Natural killer cell (primary cell): ENCODE measurements around the gene PROK1. TPM values are rescaled to one million over a fixed set of nuclear protein-coding genes. Genes with fewer than 3 reads are reported as not detected.

Experiments used
- ATAC-seq, 3 donors: fragments of 150-1000 bp in 2 of 3; fragments of 200-7000 bp in 1 of 3; cut with Tn5 transposase; 1 replicate in 1 of 3; 2 replicates in 2 of 3; pipeline ENCODE4 v1.10.0; 2021; ENCODE audit warnings: mild to moderate bottlenecking in 2 of 3, moderate library complexity in 2 of 3
- DNase-seq, 2 donors: peaks; one replicate each; pipeline versions ENCODE4 v3.0.0 to v3.0.0-alpha.2; 2013 to 2021; ENCODE audit warnings: mixed read lengths in 1 of 2
- H3K27ac ChIP-seq: one replicate; pipeline ENCODE4 v1.5.1; 2013; ENCODE audit warnings: mild to moderate bottlenecking, low read length
- H3K27me3 ChIP-seq: one replicate; pipeline ENCODE4 v1.6.1; 2013; ENCODE audit warnings: low read length; ENCODE audit not compliant: control insufficient read depth, insufficient read depth
- H3K36me3 ChIP-seq: one replicate; pipeline ENCODE4 v1.6.1; 2013; ENCODE audit warnings: low read length; ENCODE audit not compliant: control insufficient read depth, insufficient read depth
- H3K4me1 ChIP-seq: one replicate; pipeline ENCODE4 v1.6.1; 2013; ENCODE audit warnings: low read length; ENCODE audit not compliant: control insufficient read depth, insufficient read depth
- H3K4me3 ChIP-seq: one replicate; pipeline ENCODE4 v1.5.1; 2013; ENCODE audit warnings: low read length
- H3K9me3 ChIP-seq: one replicate; pipeline ENCODE4 v1.6.1; 2013; ENCODE audit warnings: low read length; ENCODE audit not compliant: control insufficient read depth, insufficient read depth
- H3K27ac Mint-ChIP-seq, 2 donors: one replicate each; pipeline ENCODE4 v1.8.0; 2022; ENCODE audit warnings: mild to moderate bottlenecking in 2 of 2, mixed read lengths in 2 of 2, moderate library complexity in 1 of 2
- H3K27me3 Mint-ChIP-seq, 2 donors: one replicate each; pipeline ENCODE4 v1.8.0; 2022; ENCODE audit warnings: low read depth in 2 of 2, mixed read lengths in 2 of 2
- H3K36me3 Mint-ChIP-seq: one replicate; pipeline ENCODE4 v1.8.0; 2022; ENCODE audit warnings: mixed read lengths
- H3K4me1 Mint-ChIP-seq, 2 donors: one replicate each; pipeline ENCODE4 v1.8.0; 2022; ENCODE audit warnings: mixed read lengths in 2 of 2
- H3K4me3 Mint-ChIP-seq: one replicate; pipeline ENCODE4 v1.8.0; 2022; ENCODE audit warnings: mild to moderate bottlenecking, moderate library complexity, mixed read lengths
- H3K9me3 Mint-ChIP-seq, 2 donors: one replicate each; pipeline ENCODE4 v1.8.0; 2022; ENCODE audit warnings: mixed read lengths in 2 of 2
- WGBS: methylation state at CpG from one replicate; pipeline ENCODE4 v1.1.7; 2013; ENCODE audit warnings: missing lambda C conversion rate; ENCODE audit not compliant: insufficient coverage; 5-methylcytosine and 5-hydroxymethylcytosine counted together
- intact Hi-C: fragments of 100-400 bp; cut with micrococcal nuclease; formaldehyde crosslinking; loops from one replicate; pipeline ENCODE4 v1.14.2; 2022
- total RNA-seq, 4 donors: library from RNA; stranded (reverse); fragments of 120-200 nt in 1 of 4; gene quantifications; one replicate each; pipeline versions ENCODE4 v1.2.3 to v1.2.4, GENCODE V29; 2013 to 2022
- TF ChIP-seq, protein P1 (sequence below): fragments of 200-600 bp; IDR thresholded peaks from one replicate; pipeline ENCODE4 v1.8.0; 2022; ENCODE audit warnings: antibody characterized with exemption

PROK1 gene
- total RNA-seq, 3 donors from 2014 or later (not counting 1 experiment from before 2014, with no cell fraction given), result not detected

- no peak overlapping the region for H3K27ac Mint-ChIP-seq
- no peaks in the 10 kb centered on the region for H3K4me1 Mint-ChIP-seq
- H3K4me3 Mint-ChIP-seq, result no peak overlapping the region
- H3K27ac ChIP-seq, result no peak overlapping the region
- H3K27me3 ChIP-seq, result no peaks in the 10 kb centered on the region
- ATAC-seq (no peak), DNase-seq (no peak)
- no peaks in the 10 kb centered on the region for H3K9me3 ChIP-seq
- intact Hi-C loops, result no loop called here
- H3K4me1 ChIP-seq, result no peaks in the 10 kb centered on the region
- 80% methylated on average over 6 of the region's 6 CpGs for WGBS
- no peaks in the 10 kb centered on the region for H3K36me3 Mint-ChIP-seq
- H3K36me3 ChIP-seq, result no peaks in the 10 kb centered on the region
- H3K27me3 Mint-ChIP-seq, result peaks cover 9 to 11% of the 10 kb centered on the region in 2 donors
- TF ChIP-seq, protein P1, sequence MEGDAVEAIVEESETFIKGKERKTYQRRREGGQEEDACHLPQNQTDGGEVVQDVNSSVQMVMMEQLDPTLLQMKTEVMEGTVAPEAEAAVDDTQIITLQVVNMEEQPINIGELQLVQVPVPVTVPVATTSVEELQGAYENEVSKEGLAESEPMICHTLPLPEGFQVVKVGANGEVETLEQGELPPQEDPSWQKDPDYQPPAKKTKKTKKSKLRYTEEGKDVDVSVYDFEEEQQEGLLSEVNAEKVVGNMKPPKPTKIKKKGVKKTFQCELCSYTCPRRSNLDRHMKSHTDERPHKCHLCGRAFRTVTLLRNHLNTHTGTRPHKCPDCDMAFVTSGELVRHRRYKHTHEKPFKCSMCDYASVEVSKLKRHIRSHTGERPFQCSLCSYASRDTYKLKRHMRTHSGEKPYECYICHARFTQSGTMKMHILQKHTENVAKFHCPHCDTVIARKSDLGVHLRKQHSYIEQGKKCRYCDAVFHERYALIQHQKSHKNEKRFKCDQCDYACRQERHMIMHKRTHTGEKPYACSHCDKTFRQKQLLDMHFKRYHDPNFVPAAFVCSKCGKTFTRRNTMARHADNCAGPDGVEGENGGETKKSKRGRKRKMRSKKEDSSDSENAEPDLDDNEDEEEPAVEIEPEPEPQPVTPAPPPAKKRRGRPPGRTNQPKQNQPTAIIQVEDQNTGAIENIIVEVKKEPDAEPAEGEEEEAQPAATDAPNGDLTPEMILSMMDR, result no peak
- no peaks in the 10 kb centered on the region for H3K9me3 Mint-ChIP-seq
- no peak overlapping the region for H3K4me3 ChIP-seq
These were observed 47.3 kb downstream of the PROK1 start for GRCh38 chr1:110498270-110498669.

DNA sequence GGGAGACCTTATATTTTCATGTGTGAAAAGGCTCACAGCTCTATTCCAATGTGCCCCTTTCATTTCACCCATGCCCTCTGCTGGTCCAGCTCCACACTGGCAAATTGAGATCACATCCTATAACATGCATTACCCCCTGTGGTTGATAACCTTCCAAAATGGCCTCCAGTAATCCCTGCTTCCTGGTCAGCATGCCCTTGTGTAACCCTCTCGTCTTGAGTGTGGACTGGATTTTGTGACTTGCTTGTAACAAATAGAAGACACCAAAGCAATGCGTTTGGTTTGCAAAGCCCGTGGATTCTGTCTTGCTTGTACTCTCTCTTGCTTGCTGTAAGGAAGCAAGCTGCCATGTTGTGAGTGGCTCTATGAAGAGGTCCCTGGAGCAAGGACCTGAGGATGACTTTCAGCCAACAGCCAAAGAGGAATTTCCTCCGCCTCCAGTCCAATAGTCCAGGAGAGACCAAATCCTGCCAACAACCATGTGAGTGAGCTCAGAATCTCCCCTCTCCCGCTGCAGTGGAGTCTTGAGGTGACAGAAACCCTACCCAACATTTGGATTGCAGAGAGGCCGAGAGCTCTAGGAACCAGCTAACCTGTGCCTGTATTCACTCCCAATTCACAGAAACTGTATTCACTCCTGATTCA lies 50.7 kb downstream of the PROK1 start:
- no peaks in the 10 kb centered on the region for H3K4me1 ChIP-seq
- intact Hi-C loops, result no loop called here
- H3K9me3 Mint-ChIP-seq, result no peaks in the 10 kb centered on the region
- H3K4me3 Mint-ChIP-seq, result no peak overlapping the region
- TF ChIP-seq, protein P1, result no peak
- H3K27me3 Mint-ChIP-seq, result peaks cover 8 to 9% of the 10 kb centered on the region in 2 donors
- no peaks in the 10 kb centered on the region for H3K27me3 ChIP-seq
- H3K27ac ChIP-seq, result no peak overlapping the region
- WGBS, result 91% methylated on average over 5 of the region's 6 CpGs
- no peak overlapping the region for H3K4me3 ChIP-seq
- H3K9me3 ChIP-seq, result no peaks in the 10 kb centered on the region
- DNase-seq, result no peak
- H3K27ac Mint-ChIP-seq, result no peak overlapping the region
- ATAC-seq, result no peak
- H3K4me1 Mint-ChIP-seq, result no peaks in the 10 kb centered on the region
- H3K36me3 ChIP-seq, result no peaks in the 10 kb centered on the region
- H3K36me3 Mint-ChIP-seq, result no peaks in the 10 kb centered on the region

DNA sequence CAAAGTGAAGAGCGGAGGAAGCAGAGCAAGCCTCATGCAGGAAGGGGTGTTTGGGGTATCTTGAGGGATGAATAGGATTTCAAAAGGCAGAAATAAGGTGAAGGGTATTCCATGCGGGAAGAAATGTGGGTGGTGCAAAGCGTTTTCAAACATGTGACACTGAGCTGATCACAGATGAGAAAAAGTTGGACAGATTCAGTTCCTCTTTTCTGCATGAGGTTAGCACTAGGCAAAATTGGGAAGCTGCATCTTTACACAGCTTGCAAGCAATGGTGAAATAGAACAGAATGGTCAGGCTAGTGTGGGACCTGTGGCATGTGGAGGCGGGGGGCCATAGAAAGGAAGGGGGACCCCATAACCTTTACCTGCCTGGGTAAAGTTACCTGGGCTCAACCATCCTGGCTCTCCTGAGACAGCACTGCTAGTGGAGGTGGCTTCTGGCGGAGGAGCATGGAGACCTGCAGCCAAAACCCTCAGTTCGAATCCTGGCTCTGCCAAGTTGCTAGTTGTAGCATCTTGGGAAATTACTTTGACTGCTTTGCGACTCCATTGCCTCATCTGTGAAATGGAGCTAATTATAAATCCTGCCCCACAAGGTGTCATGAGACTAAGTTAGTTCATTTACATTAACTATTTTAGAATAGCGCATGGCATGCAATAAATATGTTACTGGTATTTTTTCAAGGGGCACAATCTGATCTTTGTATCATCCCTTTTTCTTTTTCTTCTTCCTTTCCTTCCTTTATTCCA lies 51.6 kb downstream of the PROK1 start:
- Mint-ChIP-seq H3K4me1 (no peaks in the 10 kb centered on the region), H3K27ac (no peak overlapping the region), H3K27me3 (peaks cover 9 to 10% of the 10 kb centered on the region in 2 donors), H3K36me3 (no peaks in the 10 kb centered on the region), H3K9me3 (no peaks in the 10 kb centered on the region), H3K4me3 (no peak overlapping the region)
- H3K27ac ChIP-seq, result no peak overlapping the region
- no peaks in the 10 kb centered on the region for H3K27me3 ChIP-seq
- no peaks in the 10 kb centered on the region for H3K36me3 ChIP-seq
- H3K4me3 ChIP-seq, result no peak overlapping the region
- intact Hi-C loops, result no loop called here
- H3K9me3 ChIP-seq, result no peaks in the 10 kb centered on the region
- peak in 1 of 3 donors; percentile 22 for ATAC-seq
- TF ChIP-seq, protein P1, result no peak
- no peak for DNase-seq
- WGBS, result 51% methylated on average over 8 of the region's 8 CpGs
- H3K4me1 ChIP-seq, result no peaks in the 10 kb centered on the region
